Psoas muscle (tissue), 8 donors: ENCODE data around the gene LRATD1. TPM values are rescaled to one million over a fixed set of nuclear protein-coding genes. Genes with fewer than 3 reads are reported as not detected.

Source experiments
- ATAC-seq, 4 donors: fragments of 200-7000 bp; cut with Tn5 transposase; one replicate each; pipeline ENCODE4 v1.9.1; 2020; ENCODE audit warnings: moderate library complexity in 3 of 4, mild to moderate bottlenecking in 2 of 4
- DNase-seq, 2 donors: peaks; one replicate each; pipeline ENCODE4 v3.0.0-alpha.2; 2020
- H3K27ac ChIP-seq: fragments of 200-600 bp; one replicate; pipeline ENCODE4 v1.8.0; 2022
- H3K27me3 ChIP-seq, 3 donors: fragments of 200-600 bp in 1 of 3; one replicate each; pipeline versions ENCODE4 v1.6.1 to v1.8.0; 2013 to 2022; ENCODE audit warnings: low read length in 2 of 3, mild to moderate bottlenecking in 2 of 3, moderate library complexity in 1 of 3; ENCODE audit not compliant: insufficient read depth in 3 of 3
- H3K36me3 ChIP-seq, 2 donors: fragments of 200-600 bp in 1 of 2; one replicate each; pipeline versions ENCODE4 v1.6.1 to v1.8.0; 2013 to 2022; ENCODE audit warnings: low read depth in 1 of 2, mild to moderate bottlenecking in 1 of 2, moderate library complexity in 1 of 2; ENCODE audit not compliant: insufficient read depth in 1 of 2
- H3K4me1 ChIP-seq: fragments of 200-600 bp; one replicate; pipeline ENCODE4 v1.8.0; 2022
- H3K4me3 ChIP-seq: fragments of 200-600 bp; one replicate; pipeline ENCODE4 v1.8.0; 2022; ENCODE audit warnings: mild to moderate bottlenecking
- H3K9me3 ChIP-seq: fragments of 200-600 bp; one replicate; pipeline ENCODE4 v1.8.0; 2022
- WGBS, 3 donors: extraction: QIAGEN DNeasy Blood & Tissue Kit; methylation state at CpG; one replicate each; pipeline versions ENCODE4 v1.1.6 to v1.1.7; 2013; 5-methylcytosine and 5-hydroxymethylcytosine counted together
- intact Hi-C, 2 donors: fragments of 100-400 bp; cut with DNase I; formaldehyde crosslinking; loops; one replicate each; pipeline versions ENCODE4 v1.11.0 to v1.14.2; 2022
- long read RNA-seq, 2 donors: library from polyadenylated mRNA; unstranded; transcript quantifications; one replicate each; pipeline ENCODE4 v2.0.0, GENCODE V29; 2021
- polyA plus RNA-seq, 3 donors: library from polyadenylated mRNA; stranded (reverse); fragments of 200-250 nt; gene quantifications; one replicate each; pipeline ENCODE4 v1.2.3, GENCODE V29; 2013
- total RNA-seq, 4 donors: library from RNA; stranded (reverse); fragmentation: NEBNext Ultra II Directional in 2 of 4; extraction: Animal tissue kit (Norgen Biotek cat#: 25700) in 2 of 4; gene quantifications; one replicate each; pipeline versions ENCODE4 v1.2.1 to v1.2.4, GENCODE V29; 2021 to 2023
- TF ChIP-seq, protein P1 (sequence below): fragments of 200-600 bp; IDR thresholded peaks from one replicate; pipeline ENCODE4 v1.8.0; 2022; ENCODE audit warnings: antibody characterized with exemption
- donor health status: healthy with polysubstance abuse.
- donor health status: DM: no; HTN: no; CAD: no; lungs with moderate emphysema.
- donor health status: Bipolar disorder and iron deficiency.
- donor health status: healthy.
- donor health status: DM: yes; HTN: yes; CAD: no.
- donor health status: DM: no; HTN: no; CAD: no.
- donor health status: DM: no; HTN: no; CAD: no.
- donor health status: DM: yes; HTN: yes; CAD: no.

The LRATD1 gene
- total RNA-seq (1 to 10 TPM in 1 of 4 donors, under 1 TPM in 3; 0.25 to 3.5 (median 0.62) TPM), polyA plus RNA-seq (1 to 10 TPM in 1 of 3 donors, under 1 TPM in 2; 0.22 to 1.4 (median 0.28) TPM)
- long read RNA-seq, donor 1 = 0 reads
- long read RNA-seq, donor 2, partial matches to known transcripts = 6 of 6 reads
- long read RNA-seq, donor 2, other reads (novel, unspliced or antisense) = 0 of 6 reads

- H3K27me3 ChIP-seq = peaks cover 2 to 67% (median 13%) of the 10 kb centered on the region in 3 donors
- no peaks in the 10 kb centered on the region for H3K9me3 ChIP-seq
- TF ChIP-seq, protein P1, sequence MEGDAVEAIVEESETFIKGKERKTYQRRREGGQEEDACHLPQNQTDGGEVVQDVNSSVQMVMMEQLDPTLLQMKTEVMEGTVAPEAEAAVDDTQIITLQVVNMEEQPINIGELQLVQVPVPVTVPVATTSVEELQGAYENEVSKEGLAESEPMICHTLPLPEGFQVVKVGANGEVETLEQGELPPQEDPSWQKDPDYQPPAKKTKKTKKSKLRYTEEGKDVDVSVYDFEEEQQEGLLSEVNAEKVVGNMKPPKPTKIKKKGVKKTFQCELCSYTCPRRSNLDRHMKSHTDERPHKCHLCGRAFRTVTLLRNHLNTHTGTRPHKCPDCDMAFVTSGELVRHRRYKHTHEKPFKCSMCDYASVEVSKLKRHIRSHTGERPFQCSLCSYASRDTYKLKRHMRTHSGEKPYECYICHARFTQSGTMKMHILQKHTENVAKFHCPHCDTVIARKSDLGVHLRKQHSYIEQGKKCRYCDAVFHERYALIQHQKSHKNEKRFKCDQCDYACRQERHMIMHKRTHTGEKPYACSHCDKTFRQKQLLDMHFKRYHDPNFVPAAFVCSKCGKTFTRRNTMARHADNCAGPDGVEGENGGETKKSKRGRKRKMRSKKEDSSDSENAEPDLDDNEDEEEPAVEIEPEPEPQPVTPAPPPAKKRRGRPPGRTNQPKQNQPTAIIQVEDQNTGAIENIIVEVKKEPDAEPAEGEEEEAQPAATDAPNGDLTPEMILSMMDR = no peak
- H3K36me3 ChIP-seq = no peaks in the 10 kb centered on the region
- DNase-seq (peak; percentile 83 to 86), ATAC-seq (peak; percentile 85 to 92 (median 89))
- intact Hi-C loops = no loop called here
- peak within 1 kb of the TSS; percentile 62 for H3K4me3 ChIP-seq
- whole genome bisulfite sequencing, 3 donors = 2 to 3% (median 3%) methylated on average over 52 to 81 of the region's 81 CpGs
- H3K4me1 ChIP-seq = peaks cover 8% of the 10 kb centered on the region
- H3K27ac ChIP-seq = no peak within 1 kb of the TSS
Measured at GRCh38 chr2:14632133-14632936, at the start of gene LRATD1. Gene LRATD1 (plus strand): TSS chr2:14632717. CDS start chr2:14633980, 1,263 bp downstream.

GRCh38 chr2:14583059-14583458, 49.5 kb upstream of the LRATD1 start:
- 50 to 75% (median 64%) methylated on average over 2 of the region's 2 CpGs for whole genome bisulfite sequencing, 3 donors
- H3K27me3 ChIP-seq = no peaks in the 10 kb centered on the region
- intact Hi-C loops = no loop called here
- ATAC-seq (no peak), DNase-seq (no peak)
- no peaks in the 10 kb centered on the region for H3K9me3 ChIP-seq
- H3K36me3 ChIP-seq = no peaks in the 10 kb centered on the region
- TF ChIP-seq, protein P1 = no peak
- no peak overlapping the region for H3K27ac ChIP-seq
- no peaks in the 10 kb centered on the region for H3K4me1 ChIP-seq
- no peak overlapping the region for H3K4me3 ChIP-seq

DNA sequence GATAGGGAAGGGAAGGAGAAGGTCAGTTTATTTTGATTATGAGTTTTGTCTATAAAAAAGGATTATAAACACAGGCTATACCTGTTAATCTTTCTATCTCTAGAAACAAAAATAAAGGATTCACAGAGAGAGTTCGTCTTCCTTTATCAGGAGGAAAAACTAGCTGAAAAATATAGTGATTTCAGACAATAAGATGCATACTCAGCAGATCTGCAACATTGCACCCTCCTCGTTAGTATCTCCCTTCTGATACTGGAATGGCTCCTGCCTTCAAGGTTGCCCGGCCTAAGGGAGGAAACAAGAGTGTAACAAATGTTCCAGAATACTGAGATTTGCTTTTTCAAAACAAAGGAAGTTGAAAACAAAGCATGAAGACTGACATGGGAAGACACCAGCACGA, 48.7 kb upstream of the LRATD1 start:
- TF ChIP-seq, protein P1 = no peak
- Histone ChIP-seq H3K36me3 (no peaks in the 10 kb centered on the region), H3K4me3 (no peak overlapping the region), H3K27ac (no peak overlapping the region), H3K9me3 (no peaks in the 10 kb centered on the region), H3K4me1 (no peaks in the 10 kb centered on the region), H3K27me3 (no peaks in the 10 kb centered on the region)
- intact Hi-C loops = no loop called here
- 56 to 60% (median 56%) methylated on average over 4 of the region's 4 CpGs for WGBS, 3 donors
- ATAC-seq (no peak), DNase-seq (no peak)

DNA sequence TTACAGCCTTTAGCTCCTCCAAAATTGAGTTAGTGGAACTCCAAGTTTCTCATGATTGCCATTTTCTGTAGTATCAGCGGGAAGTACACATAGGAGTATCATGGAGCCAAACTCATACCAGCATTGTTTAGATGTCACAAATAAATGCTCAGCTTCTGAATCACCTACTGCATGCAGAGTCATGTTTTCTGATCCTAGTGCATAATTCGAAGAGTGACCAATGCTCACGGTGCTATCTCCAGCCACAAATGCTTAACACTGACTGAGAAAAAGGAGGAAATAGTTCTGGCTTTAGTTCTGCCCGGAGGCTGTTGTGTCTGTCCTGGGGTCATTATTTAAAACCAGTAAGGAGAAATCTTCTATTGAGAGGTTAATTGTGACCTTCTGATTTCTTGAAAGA, 45.4 kb upstream of the LRATD1 start:
- no peaks in the 10 kb centered on the region for H3K9me3 ChIP-seq
- WGBS, 3 donors = 88 to 90% (median 89%) methylated on average over 4 of the region's 4 CpGs
- TF ChIP-seq, protein P1 = no peak
- DNase-seq (no peak), ATAC-seq (no peak)
- H3K27ac ChIP-seq = no peak overlapping the region
- H3K4me3 ChIP-seq = no peak overlapping the region
- no peaks in the 10 kb centered on the region for H3K36me3 ChIP-seq
- intact Hi-C loops = no loop called here
- H3K27me3 ChIP-seq = no peaks in the 10 kb centered on the region
- no peaks in the 10 kb centered on the region for H3K4me1 ChIP-seq
